Astrocyte of the cerebellum (primary cell): ENCODE results near the gene GRIK1.

Experiments
- DNase-seq: peaks from one replicate; pipeline ENCODE4 v3.0.0-alpha.2; 2011; ENCODE audit warnings: low read depth
- H3K4me3 ChIP-seq: 2 replicates; pipeline ENCODE4 v1.5.1; 2011; ENCODE audit warnings: mild to moderate bottlenecking, low read depth, low read length, moderate library complexity
- in situ Hi-C: cut with HindIII; loops from 2 replicates; pipeline ENCODE4 v1.10.0; 2017; ENCODE audit warnings: low sequenced_read_pairs
- TF ChIP-seq, protein P1 (sequence below): IDR thresholded peaks from 2 replicates; pipeline ENCODE4 v1.5.1; 2012; ENCODE audit warnings: low read length, low read depth, moderate library complexity, mild to moderate bottlenecking; ENCODE audit errors: missing control alignments

The GRIK1 gene

DNA sequence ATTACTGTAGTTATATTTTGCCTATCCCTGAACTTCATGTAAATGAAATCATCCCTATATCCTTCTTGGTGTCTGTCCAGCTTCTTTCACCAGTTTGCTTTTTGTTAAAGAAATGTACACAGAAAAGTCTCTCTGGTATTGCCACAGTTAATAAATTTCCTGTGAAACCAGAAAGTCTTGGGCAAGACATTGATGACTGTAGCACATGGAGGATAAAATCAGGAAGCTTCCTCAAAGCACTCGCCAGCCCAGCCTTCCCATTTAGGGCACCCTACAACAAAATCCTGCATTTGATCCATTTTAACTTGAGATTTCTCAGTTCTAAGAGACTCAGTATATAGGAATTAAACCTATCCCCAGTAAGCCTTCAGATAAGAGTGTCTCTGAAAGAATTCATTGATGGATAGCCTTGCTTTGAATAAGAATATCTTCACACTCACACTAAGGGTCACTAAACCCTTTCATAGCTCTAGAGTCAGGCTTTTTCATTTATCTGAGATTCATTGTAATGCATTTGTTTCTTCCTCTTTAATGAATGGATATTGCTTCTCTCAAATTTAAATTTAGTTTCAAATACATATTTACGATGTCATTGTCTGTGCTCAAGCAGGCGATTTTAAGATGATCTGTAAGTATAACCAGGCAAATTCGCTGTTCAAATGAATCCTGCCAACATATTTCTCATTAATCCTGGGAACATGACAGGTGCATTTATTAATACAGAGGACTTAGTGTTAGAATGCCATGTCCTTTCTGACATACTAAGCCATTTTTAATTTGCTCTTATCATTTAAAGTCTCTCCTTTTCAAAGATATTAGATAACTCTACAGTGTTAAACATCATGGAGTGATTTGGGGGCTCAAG is 153.1 kb downstream of the GRIK1 start:
- TF ChIP-seq, protein P1, sequence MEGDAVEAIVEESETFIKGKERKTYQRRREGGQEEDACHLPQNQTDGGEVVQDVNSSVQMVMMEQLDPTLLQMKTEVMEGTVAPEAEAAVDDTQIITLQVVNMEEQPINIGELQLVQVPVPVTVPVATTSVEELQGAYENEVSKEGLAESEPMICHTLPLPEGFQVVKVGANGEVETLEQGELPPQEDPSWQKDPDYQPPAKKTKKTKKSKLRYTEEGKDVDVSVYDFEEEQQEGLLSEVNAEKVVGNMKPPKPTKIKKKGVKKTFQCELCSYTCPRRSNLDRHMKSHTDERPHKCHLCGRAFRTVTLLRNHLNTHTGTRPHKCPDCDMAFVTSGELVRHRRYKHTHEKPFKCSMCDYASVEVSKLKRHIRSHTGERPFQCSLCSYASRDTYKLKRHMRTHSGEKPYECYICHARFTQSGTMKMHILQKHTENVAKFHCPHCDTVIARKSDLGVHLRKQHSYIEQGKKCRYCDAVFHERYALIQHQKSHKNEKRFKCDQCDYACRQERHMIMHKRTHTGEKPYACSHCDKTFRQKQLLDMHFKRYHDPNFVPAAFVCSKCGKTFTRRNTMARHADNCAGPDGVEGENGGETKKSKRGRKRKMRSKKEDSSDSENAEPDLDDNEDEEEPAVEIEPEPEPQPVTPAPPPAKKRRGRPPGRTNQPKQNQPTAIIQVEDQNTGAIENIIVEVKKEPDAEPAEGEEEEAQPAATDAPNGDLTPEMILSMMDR = no peak
- in situ Hi-C loops = no loop called here
- no peak for DNase-seq
- H3K4me3 ChIP-seq = no peak overlapping the region

DNA sequence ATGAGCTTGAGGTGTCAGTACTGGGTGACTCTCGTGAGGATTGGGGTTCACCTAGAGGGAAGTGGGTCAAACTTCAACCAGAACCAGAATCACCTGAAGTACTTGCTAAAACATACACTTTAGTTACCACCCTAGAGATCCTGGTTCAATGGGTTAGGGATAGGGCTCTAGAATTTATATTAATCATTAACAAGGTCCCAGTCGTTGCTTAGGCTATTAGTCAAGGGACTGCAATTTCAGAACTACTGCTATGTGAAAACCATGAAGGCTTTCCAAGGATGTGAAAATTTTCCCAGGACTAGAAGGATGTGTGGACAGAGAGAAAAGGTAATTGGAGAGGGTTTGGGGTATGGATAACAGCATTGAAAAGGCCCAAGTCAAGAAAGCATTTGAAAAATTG is 162.6 kb downstream of the GRIK1 start:
- no peak for DNase-seq
- TF ChIP-seq, protein P1 = no peak

DNA sequence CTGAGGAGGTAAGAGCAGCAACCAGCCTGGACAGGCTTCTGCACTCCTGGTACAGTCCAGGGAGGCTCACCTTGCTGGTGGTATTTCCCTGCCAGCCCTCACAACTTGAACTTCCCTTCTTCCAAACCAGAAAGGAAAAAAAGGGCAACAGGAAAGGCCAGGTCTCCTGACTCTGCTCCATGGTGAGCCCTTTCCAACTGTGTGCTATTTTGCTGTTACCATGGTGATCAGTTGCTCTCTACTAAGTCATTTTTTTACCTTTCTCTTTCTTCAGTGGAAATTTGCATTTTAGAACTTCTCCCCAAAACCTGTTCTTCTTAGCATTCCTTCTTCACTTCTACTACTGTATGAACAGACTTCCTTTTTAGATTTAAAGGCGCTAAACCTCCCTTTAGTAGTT is 164.3 kb downstream of the GRIK1 start:
- H3K4me3 ChIP-seq = no peak overlapping the region
- TF ChIP-seq, protein P1 = no peak
- in situ Hi-C loops = no loop called here
- DNase-seq = no peak

More for the DNA sequence above, 162.6 kb downstream of the GRIK1 start:
- no peak overlapping the region for H3K4me3 ChIP-seq
- in situ Hi-C loops = no loop called here

DNA sequence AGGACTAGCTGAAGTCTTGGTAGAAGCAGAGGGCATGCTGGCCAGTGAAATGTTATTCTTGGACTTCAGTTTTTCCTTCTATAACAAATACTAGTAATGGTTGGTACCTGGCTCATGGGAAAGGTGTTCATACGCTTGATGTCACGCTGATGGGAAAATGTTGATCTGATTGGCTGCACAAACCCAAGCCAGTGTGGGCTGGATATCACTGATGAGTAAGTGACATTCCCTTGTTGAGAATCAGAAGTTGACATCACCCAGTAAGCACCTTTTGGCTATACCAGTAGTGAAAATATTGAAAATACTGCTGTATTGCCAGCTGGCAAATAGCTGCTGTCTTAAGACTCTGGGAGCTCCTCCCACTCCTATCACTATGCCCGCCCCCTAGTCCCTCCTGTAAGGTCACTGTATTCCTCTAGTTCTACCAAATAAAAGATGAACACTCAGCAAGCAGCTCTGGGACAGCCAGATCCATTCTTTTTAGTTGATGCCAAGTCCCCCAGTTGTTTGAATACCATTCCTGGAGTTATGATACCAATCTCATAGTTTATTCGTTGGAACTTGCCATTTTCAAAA is 168.2 kb downstream of the GRIK1 start:
- TF ChIP-seq, protein P1 = no peak
- H3K4me3 ChIP-seq = no peak overlapping the region
- in situ Hi-C loops = no loop called here
- DNase-seq = no peak

DNA sequence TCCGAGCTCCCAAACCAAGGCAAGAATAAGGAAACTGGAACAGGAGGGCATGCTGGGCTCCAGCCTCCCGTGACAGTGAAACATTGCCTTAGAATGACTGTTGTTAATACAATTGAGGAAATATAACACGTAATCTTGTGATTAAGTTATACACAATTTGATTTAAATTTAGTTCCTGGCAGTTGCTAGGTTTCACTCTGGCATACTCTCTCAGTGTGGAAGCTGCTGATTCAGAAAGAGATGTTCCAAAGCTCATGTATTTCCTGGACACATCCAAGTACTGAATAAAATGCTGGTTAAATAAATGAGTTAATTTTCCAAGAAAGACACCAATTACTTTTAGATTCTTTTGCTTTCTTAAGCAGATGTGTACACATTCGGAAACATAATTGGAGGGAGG is 176.1 kb downstream of the GRIK1 start:
- TF ChIP-seq, protein P1 = no peak
- in situ Hi-C loops = no loop called here
- no peak for DNase-seq
- H3K4me3 ChIP-seq = no peak overlapping the region

DNA sequence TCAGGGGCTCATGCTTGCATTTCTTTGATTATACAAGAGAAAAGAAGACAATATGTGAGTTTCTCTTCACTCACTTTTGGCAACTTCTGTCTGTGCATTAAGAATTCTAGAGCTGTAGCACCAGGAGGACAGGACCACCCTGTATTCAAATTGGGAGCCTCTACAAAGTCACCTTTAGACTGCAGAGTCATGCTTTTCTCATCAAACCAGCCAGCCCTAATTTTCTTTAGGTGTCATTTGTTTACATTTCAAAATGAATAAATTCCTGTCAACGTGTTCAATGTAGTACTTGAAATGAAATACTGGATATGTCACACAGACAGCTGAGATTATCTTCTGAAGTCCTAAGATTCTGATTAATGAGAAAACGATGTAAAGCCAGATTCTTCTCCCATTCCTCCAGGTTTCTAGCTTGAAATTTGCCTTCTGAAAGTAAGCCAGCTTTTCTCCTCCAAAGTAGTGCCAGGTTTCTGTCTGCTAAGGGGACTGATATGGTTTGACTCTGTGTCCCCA is 177.2 kb downstream of the GRIK1 start:
- in situ Hi-C loops = no loop called here
- TF ChIP-seq, protein P1 = no peak
- H3K4me3 ChIP-seq = no peak overlapping the region
- no peak for DNase-seq
